Stimulated activated CD4-positive, alpha-beta T cell treated with anti-CD3 and anti-CD28 coated beads, Interleukin-2, amount 100 ng/mL, for 24 hours (primary cell): ENCODE results near the gene NR2E3.

ENCODE experiments used
- DNase-seq, 2 donors: peaks; one replicate each; pipeline ENCODE4 v3.0.0-alpha.2; 2020

Gene NR2E3

DNA sequence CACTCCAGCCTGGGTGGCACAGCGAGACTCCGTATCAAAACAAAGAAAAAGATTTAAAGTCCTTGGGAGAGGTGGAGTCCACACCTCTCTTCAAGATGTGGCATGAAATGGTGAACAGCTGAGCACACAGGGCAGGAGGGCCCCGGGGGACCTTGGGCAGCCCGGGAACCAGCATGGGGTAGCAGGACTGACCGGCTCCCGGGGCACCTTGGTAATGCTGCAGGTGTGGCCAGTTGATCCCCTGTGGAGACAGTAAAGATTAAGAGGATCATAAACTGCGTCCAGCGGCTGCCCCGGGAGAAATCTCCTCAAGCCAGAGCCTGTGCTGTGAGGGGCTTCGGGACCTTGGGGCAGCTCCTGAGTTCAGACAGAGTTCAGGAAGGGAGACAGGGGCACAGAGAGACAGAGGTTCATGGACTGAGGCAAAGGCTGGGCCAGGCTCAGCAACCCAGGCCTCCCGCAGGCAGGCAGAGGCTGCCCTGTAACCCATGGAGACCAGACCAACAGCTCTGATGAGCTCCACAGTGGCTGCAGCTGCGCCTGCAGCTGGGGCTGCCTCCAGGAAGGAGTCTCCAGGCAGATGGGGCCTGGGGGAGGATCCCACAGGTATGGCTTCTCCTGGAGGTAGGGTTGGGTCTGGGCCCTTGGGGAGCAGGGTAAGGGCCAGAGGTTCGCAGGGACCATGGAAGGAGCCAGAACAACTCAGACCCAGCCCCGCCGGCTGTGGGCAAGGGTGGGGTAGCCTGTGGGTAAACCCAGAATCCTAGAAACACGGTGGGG is at the start of gene NR2E3:
NR2E3 (plus strand) TSS at position 299 of the 780 bp plus-strand sequence; CDS start at position 489, 190 bp downstream.
- no peak for DNase-seq

DNA sequence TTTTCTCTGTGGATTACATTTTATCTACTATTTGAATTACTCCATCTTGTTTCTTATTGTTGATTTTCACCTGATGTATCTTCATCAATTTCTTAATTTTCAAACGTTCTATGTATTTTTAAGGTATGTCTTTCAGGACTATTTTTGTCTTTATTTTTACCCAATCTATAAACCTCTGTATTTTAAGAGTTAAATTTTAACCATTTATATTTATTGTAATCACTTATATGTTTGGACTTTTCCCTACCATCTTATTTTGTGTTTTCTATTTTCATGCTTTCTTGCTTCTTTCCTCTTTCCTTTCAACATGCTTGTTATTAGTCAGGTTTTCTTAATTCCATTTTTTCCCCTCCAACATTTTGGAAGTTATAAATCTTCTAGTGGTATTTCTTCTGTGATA is 49.5 kb upstream of the NR2E3 start:
- DNase-seq: no peak

DNA sequence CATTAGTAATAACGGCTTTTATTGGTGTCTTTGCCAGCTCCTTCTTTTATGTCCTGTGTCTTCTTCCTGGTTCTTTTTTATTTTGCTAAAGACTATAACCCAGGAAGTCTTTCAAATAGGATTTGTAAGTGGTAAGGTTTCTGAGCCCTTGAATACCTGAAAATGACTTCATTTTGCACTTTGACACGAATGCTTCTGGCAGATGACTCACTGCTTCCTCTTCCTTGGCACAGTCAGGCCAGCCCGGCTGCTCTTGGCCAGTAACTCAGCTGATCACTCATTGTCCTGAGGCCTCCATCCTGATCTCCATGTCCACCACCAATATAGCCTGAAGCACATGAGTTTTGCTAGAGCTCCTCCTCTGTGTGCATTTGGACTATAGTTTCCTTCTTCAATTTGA is 48.7 kb upstream of the NR2E3 start:
- no peak for DNase-seq

DNA sequence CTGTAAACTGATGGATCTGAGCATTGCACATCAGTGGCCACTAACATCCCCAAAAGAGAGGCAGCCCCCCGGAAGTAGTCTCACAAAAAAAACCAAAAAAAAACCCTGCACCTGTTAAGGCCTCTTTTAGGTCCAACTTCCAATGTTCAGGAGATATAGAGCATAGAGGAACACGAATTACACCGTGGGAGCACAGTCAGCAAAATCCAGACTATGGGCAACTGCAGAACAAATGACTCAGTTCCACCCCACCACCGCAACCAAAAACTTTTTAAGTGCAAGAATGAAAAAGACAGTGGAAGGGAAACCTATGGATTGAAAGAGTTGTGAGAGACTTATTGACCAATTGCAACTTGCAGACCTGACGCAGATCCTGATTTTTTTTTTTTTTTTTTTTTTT is 42.2 kb upstream of the NR2E3 start:
- no peak for DNase-seq

DNA sequence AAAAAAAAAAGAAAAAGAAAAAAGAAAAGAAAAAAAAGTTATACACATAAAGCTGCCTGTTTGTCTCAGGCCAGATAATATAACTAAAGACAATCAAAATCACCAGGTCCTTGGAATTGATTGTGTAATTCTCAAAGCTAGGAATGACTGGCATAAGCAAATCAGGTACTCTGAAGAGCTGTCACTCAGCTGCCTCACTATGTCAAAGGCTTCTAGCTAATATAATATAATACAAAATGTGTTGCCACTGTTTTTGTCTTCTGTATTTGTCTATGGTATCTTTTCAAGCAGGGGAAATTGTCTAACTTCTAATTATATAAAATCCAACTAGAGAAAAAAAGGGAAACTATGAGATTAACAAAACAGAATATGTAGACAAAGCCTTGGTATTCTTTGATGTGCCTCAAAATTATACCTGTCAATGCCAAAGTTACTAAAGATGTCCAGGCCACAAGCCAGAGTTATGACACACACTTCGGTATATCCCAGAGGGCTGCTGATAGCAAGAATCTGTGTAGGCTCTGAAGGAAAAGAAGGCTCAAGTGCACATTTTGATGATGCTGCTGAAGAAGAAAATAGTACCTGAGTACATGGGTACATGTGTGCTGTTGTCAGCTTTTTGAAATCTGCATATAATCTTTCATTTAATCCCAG is 37.0 kb upstream of the NR2E3 start:
- DNase-seq: no peak

DNA sequence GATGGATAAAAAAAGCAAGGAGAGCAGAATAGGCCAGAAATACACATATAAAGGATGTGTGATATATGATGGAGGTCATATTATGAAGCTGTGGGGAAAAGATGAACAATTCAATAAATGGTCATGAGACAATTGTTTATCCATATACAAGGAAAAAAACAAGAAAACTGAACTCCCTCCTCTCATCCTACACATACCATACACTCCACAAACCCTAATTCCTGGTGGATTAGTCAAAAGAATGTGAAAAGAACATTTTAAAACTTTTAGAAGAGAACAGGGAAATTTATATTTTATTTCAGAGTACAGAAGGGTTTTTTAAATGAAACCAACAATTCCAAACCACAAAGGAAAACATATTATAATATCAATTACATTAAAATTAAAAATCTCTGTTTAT is 34.5 kb upstream of the NR2E3 start:
- no peak for DNase-seq

DNA sequence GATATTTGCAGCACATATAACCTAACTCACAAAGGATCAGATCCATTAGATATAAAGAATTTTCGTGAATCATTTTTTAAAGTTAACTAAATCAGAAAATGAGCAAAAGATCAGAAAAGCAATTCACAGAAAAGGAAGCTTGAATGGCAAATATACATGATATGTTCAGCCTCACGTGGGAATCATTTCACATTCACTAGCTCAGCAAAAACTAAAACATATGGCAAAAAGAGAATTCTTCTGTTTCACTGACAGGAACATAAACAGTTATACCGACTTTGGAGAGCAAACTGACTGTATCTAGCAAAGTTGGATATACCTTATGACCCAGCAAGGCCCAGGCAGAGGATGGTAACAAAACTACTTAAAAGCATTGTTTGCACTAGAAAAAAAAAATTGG is 34.0 kb upstream of the NR2E3 start:
- DNase-seq: no peak

DNA sequence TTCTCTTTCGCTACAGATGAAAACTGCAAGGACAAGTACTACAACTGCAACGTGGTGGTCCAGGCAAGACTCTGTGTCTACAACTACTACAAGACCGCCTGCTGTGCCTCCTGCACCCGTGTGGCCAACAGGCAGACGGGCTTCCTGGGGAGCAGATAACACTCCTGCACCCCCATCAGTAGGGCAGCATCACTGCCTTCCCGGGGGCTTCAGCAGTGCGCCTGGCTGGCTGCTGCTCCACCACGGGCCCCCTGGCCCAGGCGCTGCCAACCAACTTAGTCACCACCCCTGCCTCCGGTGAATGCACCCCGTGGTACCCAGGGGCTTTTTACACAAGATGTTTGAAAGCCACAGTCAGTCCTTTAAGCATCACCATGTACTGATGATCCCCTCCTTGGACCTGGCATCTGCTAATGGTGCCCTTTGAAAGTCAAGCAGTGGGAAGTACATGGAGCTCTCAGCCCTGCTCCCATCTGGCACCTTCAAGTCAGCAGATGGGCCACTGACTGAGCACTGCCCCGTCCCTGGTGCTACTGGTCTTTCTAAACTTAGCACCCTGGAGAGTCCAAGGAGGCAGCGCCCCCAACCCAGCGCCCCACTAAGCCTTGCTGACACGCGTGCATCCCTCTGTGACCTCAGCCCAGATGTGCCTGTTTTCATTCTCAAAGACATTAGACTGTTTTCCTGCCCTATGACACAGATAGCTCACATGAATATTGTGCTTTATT is 33.0 kb upstream of the NR2E3 start:
- DNase-seq: no peak

DNA sequence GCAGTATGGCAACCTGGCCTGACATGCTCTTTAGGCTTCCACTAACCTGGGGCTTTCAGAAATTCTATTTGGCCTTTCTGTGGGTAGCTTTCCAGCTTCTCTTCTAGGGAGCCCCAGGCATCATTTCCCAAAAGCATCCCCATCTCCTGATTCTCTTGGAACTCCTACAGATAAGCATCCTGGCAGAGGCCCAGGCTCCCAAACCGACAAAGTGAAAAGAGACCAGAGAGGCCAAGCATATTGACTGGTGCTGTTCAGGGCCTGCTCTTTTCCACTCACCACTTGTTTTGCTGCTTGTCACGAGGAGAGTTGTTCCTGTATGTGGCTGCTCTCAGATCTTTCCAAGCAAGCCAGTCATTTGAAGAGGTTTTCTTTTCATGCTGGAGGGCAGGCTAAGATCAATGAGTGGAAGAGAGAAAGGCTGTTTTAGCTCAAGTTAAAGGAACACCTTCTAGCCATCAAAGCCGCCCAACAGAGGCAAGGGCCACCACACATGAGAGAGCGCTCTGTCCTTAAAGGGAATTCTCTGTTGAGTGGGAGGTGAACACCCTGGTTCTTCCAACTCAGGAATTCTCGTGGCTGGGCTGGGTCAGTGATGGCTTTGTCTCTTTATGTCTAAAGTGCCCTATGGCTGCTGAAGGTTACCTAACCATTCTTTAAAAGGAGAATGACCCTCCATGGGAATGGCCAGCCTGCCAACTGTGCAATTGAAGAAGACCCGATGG is 31.1 kb upstream of the NR2E3 start:
- no peak for DNase-seq

DNA sequence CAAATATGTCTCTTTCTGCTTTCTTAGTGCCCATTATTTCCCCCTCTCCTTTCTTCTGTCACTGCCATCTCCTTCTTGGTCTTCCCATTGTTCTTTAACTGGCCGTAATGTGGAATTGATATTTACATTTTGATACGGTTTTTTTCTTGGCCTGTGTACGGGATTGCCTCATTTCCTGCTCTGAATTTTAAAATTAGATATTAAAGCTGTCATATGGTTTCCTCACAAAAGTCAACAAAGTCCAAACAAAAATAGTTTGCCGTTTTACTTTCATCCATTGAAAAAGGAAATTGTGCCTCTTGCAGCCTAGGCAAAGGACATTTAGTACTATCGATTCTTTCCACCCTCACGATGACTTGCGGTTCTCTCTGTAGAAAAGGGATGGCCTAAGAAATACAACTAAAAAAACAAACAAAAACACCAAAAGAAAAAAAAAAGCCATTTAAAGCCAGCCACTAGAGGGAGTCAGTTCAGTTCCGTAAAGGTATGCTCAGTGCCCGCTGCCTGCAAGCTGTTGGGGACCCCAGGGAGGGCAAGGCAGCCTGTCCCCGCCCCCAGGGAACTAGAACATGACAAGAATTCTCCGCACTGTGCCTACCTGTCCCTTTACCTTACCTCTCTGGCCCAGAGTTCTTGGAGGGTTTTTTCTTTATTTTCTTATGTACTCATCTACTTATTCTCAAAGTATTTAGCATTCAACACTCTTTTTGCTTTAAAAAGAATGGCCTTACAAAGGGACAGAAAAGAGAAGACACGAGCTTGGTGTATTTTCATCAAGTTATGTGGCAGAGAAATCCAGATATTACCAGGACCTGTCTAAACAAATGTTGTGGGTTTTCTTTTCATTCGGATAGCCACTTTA is 30.0 kb upstream of the NR2E3 start:
- DNase-seq: peak; percentile 21 to 30

DNA sequence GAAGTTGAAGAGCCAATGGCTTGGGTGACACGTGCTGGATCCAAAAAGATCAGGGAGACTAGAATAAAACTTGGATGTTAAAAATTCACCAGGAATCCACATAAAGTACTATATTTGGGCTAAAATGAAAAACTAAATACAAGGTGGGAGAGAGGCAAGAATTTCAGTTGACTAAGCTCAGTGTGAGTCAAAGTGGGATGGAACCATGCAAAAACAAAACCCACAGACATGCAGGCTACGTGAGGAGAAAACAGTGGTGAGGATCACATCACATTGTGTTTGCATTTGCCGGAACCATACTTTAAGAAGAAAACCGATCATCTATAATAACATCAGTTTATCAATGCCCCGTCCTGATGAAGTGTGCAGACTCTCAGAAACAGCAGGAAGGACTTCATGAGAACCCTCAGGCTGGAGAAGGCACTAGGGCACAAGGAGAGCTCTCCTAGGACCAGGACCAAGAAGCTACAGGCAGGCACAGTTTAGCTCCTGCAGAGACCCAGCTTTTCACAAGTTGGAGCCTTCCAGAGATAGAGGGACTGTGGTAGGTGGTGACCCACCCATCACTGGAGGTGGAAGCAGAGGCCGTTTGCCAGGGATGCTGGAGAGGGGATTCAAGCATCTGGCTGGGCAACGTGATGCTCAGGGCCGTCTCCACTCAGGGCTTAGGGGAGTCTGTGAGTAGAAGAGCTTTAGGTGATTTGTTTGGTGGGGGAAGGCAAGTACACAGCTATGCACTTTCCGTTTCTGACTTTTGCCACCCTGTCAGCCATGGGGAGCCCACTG is 29.0 kb upstream of the NR2E3 start:
- no peak for DNase-seq

DNA sequence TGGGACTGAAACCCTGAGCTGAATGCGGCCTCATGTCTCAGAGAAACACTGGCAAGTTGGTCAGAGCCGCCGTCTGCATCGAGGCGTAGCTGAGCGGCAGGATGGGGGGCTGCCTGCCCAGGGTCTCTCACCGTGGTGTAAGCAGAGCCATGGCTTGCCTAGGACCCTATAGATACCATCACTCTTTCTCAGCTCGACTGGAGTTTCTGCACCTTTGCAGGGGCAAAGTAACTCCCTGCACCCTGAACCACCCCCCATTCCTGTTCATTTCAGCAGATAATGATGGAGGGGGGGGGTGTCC is 28.4 kb upstream of the NR2E3 start:
- no peak for DNase-seq

DNA sequence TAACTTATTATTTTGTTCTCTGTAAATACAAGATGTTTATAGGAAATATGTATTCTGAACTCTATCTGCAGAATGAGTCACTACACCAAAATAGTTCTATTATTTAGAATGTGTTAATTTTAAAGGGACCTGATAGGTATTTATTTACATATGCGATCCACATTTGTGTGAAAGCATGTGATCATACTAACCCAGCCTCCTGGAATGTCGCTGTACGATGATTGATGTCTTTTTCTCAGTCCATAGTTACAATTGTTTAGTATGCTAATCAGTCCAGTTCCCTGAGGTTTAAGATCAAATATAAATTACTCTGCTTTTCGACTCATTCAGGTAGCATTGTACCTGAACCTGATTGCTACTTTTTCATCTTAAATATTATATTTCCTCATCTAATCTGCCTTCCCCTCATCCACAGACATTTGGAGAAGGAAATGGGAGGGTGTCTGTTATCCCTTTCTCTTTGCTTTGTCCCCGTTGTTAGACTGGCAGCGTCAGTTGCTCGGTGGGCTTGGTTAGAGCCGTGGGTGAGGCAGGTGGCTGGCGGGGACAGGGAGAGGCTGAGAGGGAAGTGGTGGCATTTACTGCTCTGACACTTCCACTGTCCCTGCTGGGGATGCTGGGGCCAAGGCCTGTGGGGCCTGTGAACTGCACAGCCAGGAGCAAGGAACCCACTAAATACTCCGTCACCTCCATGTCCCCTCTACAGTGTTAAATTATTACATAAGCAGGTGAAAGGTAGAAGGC is 27.8 kb upstream of the NR2E3 start:
- no peak for DNase-seq

DNA sequence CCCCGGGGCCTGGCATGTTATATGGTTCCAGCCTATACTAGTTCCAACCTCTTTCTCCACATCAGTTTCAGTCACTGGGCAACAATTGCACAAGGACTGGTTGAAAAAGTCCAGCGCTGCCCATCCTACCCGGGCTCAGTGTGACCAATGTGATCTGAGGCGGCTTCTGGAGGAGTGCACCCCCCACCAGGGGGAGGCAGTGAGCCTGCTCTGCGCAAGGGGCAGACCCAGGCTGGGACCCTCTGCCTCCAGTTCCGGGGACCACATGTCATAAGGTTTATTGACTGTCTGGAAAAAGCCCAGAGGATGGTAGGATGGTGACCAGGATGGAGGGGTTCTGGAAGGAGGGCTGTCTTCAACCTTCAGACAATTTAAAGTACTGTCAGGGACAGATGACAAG is 25.6 kb upstream of the NR2E3 start:
- DNase-seq: peak; percentile 27 to 29

DNA sequence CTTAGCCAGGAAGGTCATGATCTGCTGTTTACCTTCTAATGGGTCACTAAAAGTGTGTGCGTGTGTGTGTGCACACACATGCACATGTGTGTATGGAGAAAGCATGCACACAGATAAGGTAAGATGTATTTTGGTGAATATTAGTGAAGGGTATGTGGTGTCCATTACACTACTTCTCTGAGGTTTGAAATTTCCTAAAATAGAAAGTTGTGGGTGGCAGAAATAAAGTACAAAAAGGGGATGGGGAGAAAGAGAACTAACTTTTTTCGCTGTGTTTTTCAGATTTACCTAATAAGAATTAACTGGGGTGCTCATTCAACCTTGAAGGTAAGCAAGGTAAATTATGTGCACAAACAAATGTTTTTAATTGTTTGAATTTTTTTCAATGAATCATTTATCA is 24.4 kb upstream of the NR2E3 start:
- DNase-seq: no peak

DNA sequence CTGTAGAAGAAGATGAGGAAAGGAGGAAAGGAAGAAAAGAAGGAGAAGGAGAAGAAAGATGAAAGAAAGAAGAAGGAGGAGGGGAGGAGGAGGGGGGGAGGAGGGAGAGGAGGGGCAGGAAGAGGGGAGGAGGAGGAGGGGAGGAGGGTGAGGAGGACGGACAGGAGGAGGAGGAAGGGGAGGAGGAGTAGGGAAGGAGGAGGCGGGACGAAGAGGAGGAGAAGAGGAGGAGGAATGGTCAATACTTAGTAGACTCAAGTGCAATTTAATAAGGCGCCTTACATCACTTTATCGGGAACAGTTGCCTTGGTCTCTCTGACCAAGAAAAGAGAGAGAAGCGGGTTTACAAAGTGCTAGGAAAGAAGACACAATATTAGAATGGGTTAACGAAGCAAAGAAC is 23.7 kb upstream of the NR2E3 start:
- no peak for DNase-seq

DNA sequence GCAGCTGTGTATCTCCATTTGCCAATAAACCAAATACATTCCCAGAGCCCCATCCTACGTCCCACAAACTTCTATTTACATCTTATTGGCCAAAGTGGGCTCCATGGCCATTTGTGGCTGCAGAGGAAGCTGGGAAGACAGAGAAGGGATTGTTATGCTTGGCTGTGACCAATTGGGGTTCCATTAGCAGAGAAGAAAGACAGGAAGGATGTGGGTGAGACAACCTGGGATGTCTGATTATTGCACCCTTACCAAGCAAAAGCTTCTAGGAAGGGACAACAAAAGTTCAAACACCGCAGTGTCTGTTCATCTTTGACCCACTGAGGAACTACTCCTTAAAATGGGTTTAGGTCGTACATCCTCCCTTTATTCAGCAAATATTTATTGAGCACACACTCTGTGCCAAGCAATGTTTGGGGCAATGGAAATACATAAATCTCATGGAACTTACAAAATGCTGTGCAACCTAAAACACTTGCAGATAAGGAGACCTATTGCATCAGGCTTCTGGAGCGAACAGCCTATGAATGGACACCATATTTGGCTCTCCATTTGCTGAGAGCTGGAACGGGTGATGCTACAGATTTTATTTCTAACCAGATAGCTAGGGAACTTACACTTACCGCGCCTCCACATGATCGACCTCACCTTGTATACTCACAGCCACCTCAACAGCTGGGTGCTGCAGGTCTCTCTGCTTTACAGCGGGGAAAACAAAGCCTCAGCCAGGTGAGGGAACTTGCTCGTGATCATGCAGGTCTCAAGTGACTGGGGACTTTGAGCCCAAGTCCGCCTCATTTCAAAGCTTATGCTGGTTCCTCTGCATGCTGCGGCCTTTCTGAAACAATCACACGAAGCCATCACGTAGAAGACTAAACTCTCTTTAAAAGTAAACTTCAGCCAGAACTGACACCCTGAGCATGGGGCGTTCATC is 21.4 kb upstream of the NR2E3 start:
- no peak for DNase-seq

DNA sequence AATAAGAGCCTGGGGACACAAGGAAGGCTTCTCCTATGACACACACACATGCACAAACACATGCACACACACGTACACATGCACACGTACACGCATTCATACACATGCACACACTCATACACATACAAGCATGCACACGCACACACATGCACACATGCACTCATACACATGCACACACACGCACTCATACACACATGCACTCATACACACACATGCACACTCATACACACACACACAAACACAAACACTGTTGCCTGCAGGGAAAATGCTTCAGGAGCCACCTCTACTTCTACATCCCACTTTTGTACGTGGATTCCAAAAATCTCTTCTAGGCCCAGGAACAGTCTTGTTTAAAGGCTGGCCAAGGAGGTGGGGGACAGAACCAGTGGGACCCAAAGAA is 20.7 kb upstream of the NR2E3 start:
- DNase-seq: no peak

DNA sequence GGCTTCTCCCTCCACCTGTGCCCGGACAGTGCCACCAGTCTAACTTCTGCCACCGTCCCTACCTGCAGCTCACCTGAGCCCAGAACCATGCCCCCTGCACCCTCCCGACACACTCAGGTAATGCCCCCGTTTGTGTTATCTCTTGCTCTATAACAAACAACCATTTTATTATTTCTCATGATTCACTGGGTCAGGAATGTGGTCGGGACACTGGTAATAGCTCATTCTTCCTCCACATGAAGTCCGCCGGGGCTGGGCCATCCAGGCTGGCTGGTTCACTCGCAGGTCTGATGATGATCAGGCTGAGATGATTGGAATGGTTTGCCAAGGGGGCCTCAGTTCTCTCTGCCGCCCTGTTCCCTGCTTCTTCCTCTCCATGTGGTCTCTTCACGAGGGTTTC is 20.3 kb upstream of the NR2E3 start:
- DNase-seq: no peak

DNA sequence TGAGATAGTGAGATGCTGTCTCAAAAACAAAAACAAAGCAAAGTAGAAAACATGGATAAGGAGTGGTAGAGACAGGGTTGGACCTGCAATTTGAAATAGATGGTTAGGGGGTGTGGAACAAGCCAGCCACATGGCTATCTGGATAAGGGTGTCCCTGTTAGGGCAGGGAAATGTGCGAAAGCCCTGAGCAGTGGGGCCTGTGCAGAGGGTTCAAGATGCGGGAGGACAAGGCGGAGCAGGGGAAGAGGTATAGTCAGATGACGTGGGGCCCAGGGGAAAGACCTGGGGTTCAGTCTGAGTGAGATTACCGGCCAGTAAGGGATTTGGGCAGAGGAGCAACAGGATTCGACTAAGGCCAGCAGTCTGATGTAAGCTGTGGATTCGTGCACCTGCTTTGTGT is 18.4 kb upstream of the NR2E3 start:
- no peak for DNase-seq
